Liver (tissue), 3 donors: ENCODE measurements around the gene PIH1D2.

Experiments used
- ATF3 ChIP-seq: IDR thresholded peaks from 2 replicates; pipeline ENCODE4 v1.6.1; 2016; ENCODE audit warnings: antibody characterized with exemption
- CTCF ChIP-seq: fragments of 150-350 bp; IDR thresholded peaks from 2 replicates; pipeline ENCODE4 v1.5.1; 2017; ENCODE audit warnings: improper control_type of control experiment, low read depth, low read length; ENCODE audit not compliant: missing input control
- GABPA ChIP-seq, 2 donors: IDR thresholded peaks in 1 of 2; conservative IDR thresholded peaks in 1 of 2; 2 replicates each; pipeline ENCODE4 v1.6.1; 2016; ENCODE audit warnings: antibody characterized with exemption in 2 of 2, mild to moderate bottlenecking in 1 of 2, moderate library complexity in 1 of 2
- JUND ChIP-seq, 2 donors: IDR thresholded peaks; 2 replicates each; pipeline ENCODE4 v1.6.1; 2016; ENCODE audit warnings: antibody characterized with exemption in 2 of 2
- NR2F2 ChIP-seq: IDR thresholded peaks from 2 replicates; pipeline ENCODE4 v1.6.1; 2016; ENCODE audit warnings: antibody characterized with exemption
- RAD21 ChIP-seq, 2 donors: IDR thresholded peaks; 2 replicates each; pipeline ENCODE4 v1.6.1; 2016; ENCODE audit warnings: antibody characterized with exemption in 2 of 2, mild to moderate bottlenecking in 2 of 2
- REST ChIP-seq: IDR thresholded peaks from 2 replicates; pipeline ENCODE4 v1.6.1; 2016; ENCODE audit warnings: antibody characterized with exemption, mild to moderate bottlenecking
- SP1 ChIP-seq: IDR thresholded peaks from 2 replicates; pipeline ENCODE4 v1.6.1; 2018; ENCODE audit warnings: antibody characterized with exemption, mild to moderate bottlenecking
- TAF1 ChIP-seq: conservative IDR thresholded peaks from 2 replicates; pipeline ENCODE4 v1.6.1; 2016; ENCODE audit warnings: antibody characterized with exemption, mild to moderate bottlenecking
- YY1 ChIP-seq: IDR thresholded peaks from 2 replicates; pipeline ENCODE4 v1.6.1; 2016; ENCODE audit warnings: antibody characterized with exemption, mild to moderate bottlenecking
- TF ChIP-seq, protein P1 (sequence below): IDR thresholded peaks from 2 replicates; pipeline ENCODE4 v1.6.1; 2016; ENCODE audit warnings: antibody characterized with exemption
- donor health status: healthy.
- donor health status: healthy.

GRCh38 chr11:112096194-112096593 is 22.4 kb upstream of the PIH1D2 start:
- TF ChIP-seq CTCF (no peak), TAF1 (no peak), JUND (IDR thresholded peaks at IDR 0.05) (no peak), ATF3 (no peak), GABPA (IDR thresholded peaks at IDR 0.05 in 1 of 2, conservative IDR thresholded peaks at IDR 0.05 in 1 of 2) (no peak), SP1 (no peak), REST (no peak), RAD21 (IDR thresholded peaks at IDR 0.05) (no peak), NR2F2 (no peak), YY1 (no peak)
- TF ChIP-seq, protein P1, sequence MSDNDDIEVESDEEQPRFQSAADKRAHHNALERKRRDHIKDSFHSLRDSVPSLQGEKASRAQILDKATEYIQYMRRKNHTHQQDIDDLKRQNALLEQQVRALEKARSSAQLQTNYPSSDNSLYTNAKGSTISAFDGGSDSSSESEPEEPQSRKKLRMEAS: no peak
